ENCODE results near the gene NOS1AP. TPM values are rescaled to one million over a fixed set of nuclear protein-coding genes. Genes with fewer than 3 reads are reported as not detected.

NOS1AP gene
- total RNA-seq, 2 experiments from 2014 or later = not detected

GRCh38 chr1:162134646-162135045, 65.2 kb downstream of the NOS1AP start:
- Histone ChIP-seq H3K27ac (ENCODE audit: low read depth, low read length, poor library complexity, severe bottlenecking) (no peak overlapping the region), H2AFZ (ENCODE audit: low read length) (no peak overlapping the region), H3K4me1 (ENCODE audit: insufficient read depth, low read length, poor library complexity, severe bottlenecking) (no peaks in the 10 kb centered on the region), H3K4me3 (ENCODE audit: low read depth, low read length, poor library complexity, severe bottlenecking) (no peak overlapping the region), H3K9me3 (ENCODE audit: low read length) (no peaks in the 10 kb centered on the region), H3K9me2 (ENCODE audit: insufficient read depth, low read length) (no peaks in the 10 kb centered on the region), H3K4me2 (ENCODE audit: low read length) (no peak overlapping the region), H4K20me1 (ENCODE audit: insufficient read depth, low read length) (no peaks in the 10 kb centered on the region), H3K36me3 (ENCODE audit: insufficient read depth, low read length) (no peaks in the 10 kb centered on the region), H3K79me2 (ENCODE audit: insufficient read depth, low read depth, low read length) (no peaks in the 10 kb centered on the region)
- POLR2A ChIA-PET = interaction anchor here (0.5 kb wide), 1 partner anchor 127 kb away, joined by 4 read pairs; no protein-coding TSS in a partner anchor
- intact Hi-C loops (cut with micrococcal nuclease; ENCODE audit: unreplicated experiment) = no loop called here
- DNase-seq (ENCODE audit: low spot score) = no peak
- TF ChIP-seq CTCF (conservative IDR thresholded peaks at IDR 0.05; ENCODE audit: low read length) = no peak
- TF ChIP-seq EZH2phosphoT487 (IDR thresholded peaks at IDR 0.05; ENCODE audit: borderline replicate concordance, low read depth, low read length) = no peak
- CTCF ChIA-PET (ENCODE audit: unreplicated experiment) = no interaction called here
- BruUV-seq (replicated peaks) = no TSS peak

- H4K20me1 ChIP-seq (ENCODE audit: insufficient read depth, low read length) = no peaks in the 10 kb centered on the region
- BruUV-seq (replicated peaks) = no TSS peak
- H3K27ac ChIP-seq (ENCODE audit: low read depth, low read length, poor library complexity, severe bottlenecking) = no peak overlapping the region
- no peak overlapping the region for H3K4me3 ChIP-seq (ENCODE audit: low read depth, low read length, poor library complexity, severe bottlenecking)
- DNase-seq (ENCODE audit: low spot score) = no peak
- H3K4me2 ChIP-seq (ENCODE audit: low read length) = no peak overlapping the region
- H2AFZ ChIP-seq (ENCODE audit: low read length) = no peak overlapping the region
- ChIA-PET CTCF (ENCODE audit: unreplicated experiment) (no interaction called here), POLR2A (no interaction called here)
- H3K79me2 ChIP-seq (ENCODE audit: insufficient read depth, low read depth, low read length) = no peaks in the 10 kb centered on the region
- H3K9me3 ChIP-seq (ENCODE audit: low read length) = no peaks in the 10 kb centered on the region
- no peaks in the 10 kb centered on the region for H3K36me3 ChIP-seq (ENCODE audit: insufficient read depth, low read length)
- intact Hi-C loops (cut with micrococcal nuclease; ENCODE audit: unreplicated experiment) = no loop called here
- no peaks in the 10 kb centered on the region for H3K9me2 ChIP-seq (ENCODE audit: insufficient read depth, low read length)
- no peaks in the 10 kb centered on the region for H3K4me1 ChIP-seq (ENCODE audit: insufficient read depth, low read length, poor library complexity, severe bottlenecking)
- TF ChIP-seq CTCF (conservative IDR thresholded peaks at IDR 0.05; ENCODE audit: low read length) (no peak), EZH2phosphoT487 (IDR thresholded peaks at IDR 0.05; ENCODE audit: borderline replicate concordance, low read depth, low read length) (no peak)
These were observed 65.8 kb downstream of the NOS1AP start for GRCh38 chr1:162135271-162135775.

GRCh38 chr1:162136760-162137159, 67.3 kb downstream of the NOS1AP start:
- Histone ChIP-seq H3K79me2 (ENCODE audit: insufficient read depth, low read depth, low read length) (no peaks in the 10 kb centered on the region), H3K4me1 (ENCODE audit: insufficient read depth, low read length, poor library complexity, severe bottlenecking) (no peaks in the 10 kb centered on the region), H3K27ac (ENCODE audit: low read depth, low read length, poor library complexity, severe bottlenecking) (no peak overlapping the region), H3K36me3 (ENCODE audit: insufficient read depth, low read length) (no peaks in the 10 kb centered on the region), H4K20me1 (ENCODE audit: insufficient read depth, low read length) (no peaks in the 10 kb centered on the region), H2AFZ (ENCODE audit: low read length) (no peak overlapping the region), H3K4me2 (ENCODE audit: low read length) (no peak overlapping the region), H3K9me3 (ENCODE audit: low read length) (no peaks in the 10 kb centered on the region), H3K9me2 (ENCODE audit: insufficient read depth, low read length) (no peaks in the 10 kb centered on the region), H3K4me3 (ENCODE audit: low read depth, low read length, poor library complexity, severe bottlenecking) (no peak overlapping the region)
- TF ChIP-seq CTCF (conservative IDR thresholded peaks at IDR 0.05; ENCODE audit: low read length) = no peak
- no peak for TF ChIP-seq EZH2phosphoT487 (IDR thresholded peaks at IDR 0.05; ENCODE audit: borderline replicate concordance, low read depth, low read length)
- BruUV-seq (replicated peaks) = no TSS peak
- POLR2A ChIA-PET = no interaction called here
- intact Hi-C loops (cut with micrococcal nuclease; ENCODE audit: unreplicated experiment) = no loop called here
- CTCF ChIA-PET (ENCODE audit: unreplicated experiment) = no interaction called here
- no peak for DNase-seq (ENCODE audit: low spot score)

Measured in OCI-LY7 (cell line).